ENCODE data around the gene PSMG3. TPM values are rescaled to one million over a fixed set of nuclear protein-coding genes. Genes with fewer than 3 reads are reported as not detected.

The PSMG3 gene
- total and polyA plus RNA-seq, 2 donors from 2014 or later, result 29.7 to 66.6 TPM

- TF ChIP-seq CTCF (IDR thresholded peaks at IDR 0.05; ENCODE audit: borderline replicate concordance, extremely low read depth, insufficient read depth), result no peak
- Histone ChIP-seq H3K4me3 (ENCODE audit: low read length in 3 of 3) (no peak overlapping the region), H3K36me3 (ENCODE audit: control insufficient read depth in 2 of 3, insufficient read depth in 3 of 3, low read length in 3 of 3) (no peaks in the 10 kb centered on the region), H3K27me3 (ENCODE audit: control insufficient read depth, insufficient read depth, low read length) (no peaks in the 10 kb centered on the region), H3K4me1 (ENCODE audit: control insufficient read depth in 2 of 3, insufficient read depth in 2 of 3, low read depth in 1 of 3, low read length in 3 of 3) (no peaks in the 10 kb centered on the region), H3K27ac (ENCODE audit: low read depth in 2 of 2, low read length in 2 of 2) (no peak overlapping the region), H3K9me3 (ENCODE audit: control insufficient read depth in 2 of 3, insufficient read depth in 1 of 3, low read length in 3 of 3) (no peaks in the 10 kb centered on the region), H3K9ac (ENCODE audit: low read length in 3 of 3) (no peak overlapping the region)
- DNase-seq (peak in 1 of 5 donors; percentile 42), FAIRE-seq (no peak)
- intact Hi-C loops (cut with DNase I), result no loop called here
Observed at GRCh38 chr7:1608318-1608717, 38.5 kb upstream of the PSMG3 start.

- H3K9me3 ChIP-seq (ENCODE audit: control insufficient read depth in 2 of 3, insufficient read depth in 1 of 3, low read length in 3 of 3), result no peaks in the 10 kb centered on the region
- no peaks in the 10 kb centered on the region for H3K27me3 ChIP-seq (ENCODE audit: control insufficient read depth, insufficient read depth, low read length)
- no peak for FAIRE-seq
- no peak for TF ChIP-seq CTCF (IDR thresholded peaks at IDR 0.05; ENCODE audit: borderline replicate concordance, extremely low read depth, insufficient read depth)
- H3K4me1 ChIP-seq (ENCODE audit: control insufficient read depth in 2 of 3, insufficient read depth in 2 of 3, low read depth in 1 of 3, low read length in 3 of 3), result no peaks in the 10 kb centered on the region
- H3K36me3 ChIP-seq (ENCODE audit: control insufficient read depth in 2 of 3, insufficient read depth in 3 of 3, low read length in 3 of 3), result no peaks in the 10 kb centered on the region
- DNase-seq, result peak in 1 of 5 donors; percentile 39
- H3K27ac ChIP-seq (ENCODE audit: low read depth in 2 of 2, low read length in 2 of 2), result no peak overlapping the region
- no peak overlapping the region for H3K9ac ChIP-seq (ENCODE audit: low read length in 3 of 3)
- H3K4me3 ChIP-seq (ENCODE audit: low read length in 3 of 3), result no peak overlapping the region
- intact Hi-C loops (cut with DNase I), result no loop called here
Observed at GRCh38 chr7:1607696-1608095, 37.9 kb upstream of the PSMG3 start.

- Histone ChIP-seq H3K36me3 (ENCODE audit: control insufficient read depth in 2 of 3, insufficient read depth in 3 of 3, low read length in 3 of 3) (no peaks in the 10 kb centered on the region), H3K27me3 (ENCODE audit: control insufficient read depth, insufficient read depth, low read length) (no peaks in the 10 kb centered on the region), H3K9me3 (ENCODE audit: control insufficient read depth in 2 of 3, insufficient read depth in 1 of 3, low read length in 3 of 3) (no peaks in the 10 kb centered on the region), H3K4me3 (ENCODE audit: low read length in 3 of 3) (no peak overlapping the region), H3K4me1 (ENCODE audit: control insufficient read depth in 2 of 3, insufficient read depth in 2 of 3, low read depth in 1 of 3, low read length in 3 of 3) (no peaks in the 10 kb centered on the region), H3K9ac (ENCODE audit: low read length in 3 of 3) (no peak overlapping the region), H3K27ac (ENCODE audit: low read depth in 2 of 2, low read length in 2 of 2) (no peak overlapping the region)
- TF ChIP-seq CTCF (IDR thresholded peaks at IDR 0.05; ENCODE audit: borderline replicate concordance, extremely low read depth, insufficient read depth), result no peak
- peak in 1 of 5 donors; percentile 22 for DNase-seq
- intact Hi-C loops (cut with DNase I), result no loop called here
- FAIRE-seq, result no peak
Observed at GRCh38 chr7:1607001-1607400, 37.2 kb upstream of the PSMG3 start.

GRCh38 chr7:1604383-1604782 lies 34.6 kb upstream of the PSMG3 start:
- no peak for DNase-seq
- H3K27me3 ChIP-seq (ENCODE audit: control insufficient read depth, insufficient read depth, low read length), result no peaks in the 10 kb centered on the region
- no peak for TF ChIP-seq CTCF (IDR thresholded peaks at IDR 0.05; ENCODE audit: borderline replicate concordance, extremely low read depth, insufficient read depth)
- no peaks in the 10 kb centered on the region for H3K9me3 ChIP-seq (ENCODE audit: control insufficient read depth in 2 of 3, insufficient read depth in 1 of 3, low read length in 3 of 3)
- no peak overlapping the region for H3K9ac ChIP-seq (ENCODE audit: low read length in 3 of 3)
- no peak overlapping the region for H3K27ac ChIP-seq (ENCODE audit: low read depth in 2 of 2, low read length in 2 of 2)
- intact Hi-C loops (cut with DNase I), result no loop called here
- H3K4me1 ChIP-seq (ENCODE audit: control insufficient read depth in 2 of 3, insufficient read depth in 2 of 3, low read depth in 1 of 3, low read length in 3 of 3), result no peaks in the 10 kb centered on the region
- FAIRE-seq, result no peak
- no peak overlapping the region for H3K4me3 ChIP-seq (ENCODE audit: low read length in 3 of 3)
- H3K36me3 ChIP-seq (ENCODE audit: control insufficient read depth in 2 of 3, insufficient read depth in 3 of 3, low read length in 3 of 3), result no peaks in the 10 kb centered on the region

Measured in kidney (tissue), 14 donors.